Fibroblast of lung (primary cell): ENCODE measurements around the gene CARD19. TPM values are rescaled to one million over a fixed set of nuclear protein-coding genes. Genes with fewer than 3 reads are reported as not detected.

ENCODE experiments used
- DNase-seq, 2 donors: peaks; one replicate each; pipeline versions ENCODE4 v3.0.0 to v3.0.0-alpha.2; 2010; ENCODE audit warnings: low read depth in 2 of 2
- H2AFZ ChIP-seq: 2 replicates; pipeline ENCODE4 v1.5.1; 2012; ENCODE audit warnings: low read length, control low read depth, inconsistent platforms
- H3K27ac ChIP-seq: 2 replicates; pipeline ENCODE4 v1.5.1; 2011; ENCODE audit warnings: low read length, control low read depth; ENCODE audit not compliant: insufficient read depth
- H3K27me3 ChIP-seq: 2 replicates; pipeline ENCODE4 v1.5.1; 2011; ENCODE audit warnings: mild to moderate bottlenecking, low read length; ENCODE audit not compliant: control insufficient read depth, insufficient read depth
- H3K36me3 ChIP-seq: 2 replicates; pipeline ENCODE4 v1.5.1; 2011; ENCODE audit warnings: low read length; ENCODE audit not compliant: control insufficient read depth, insufficient read depth
- H3K4me1 ChIP-seq: 2 replicates; pipeline ENCODE4 v1.5.1; 2011; ENCODE audit warnings: low read length; ENCODE audit not compliant: control insufficient read depth, insufficient read depth; ENCODE audit errors: extremely low read depth
- H3K4me2 ChIP-seq: 2 replicates; pipeline ENCODE4 v1.5.1; 2011; ENCODE audit warnings: low read length, control low read depth; ENCODE audit not compliant: insufficient read depth; ENCODE audit errors: extremely low read depth
- H3K4me3 ChIP-seq, 4 experiments: fragments of 200-600 bp in 1 of 4; sonication (generic) in 1 of 4; replicated peaks in 1 of 4; 2 replicates each; pipeline ENCODE4 v1.5.1; 2011 to 2016; ENCODE audit warnings: low read length in 4 of 4, low read depth in 3 of 4, mild to moderate bottlenecking in 3 of 4, control low read depth in 2 of 4, inconsistent platforms in 1 of 4, mixed read lengths in 1 of 4; ENCODE audit not compliant: insufficient read depth in 1 of 4; ENCODE audit errors: control extremely low read depth in 1 of 4
- H3K79me2 ChIP-seq: 2 replicates; pipeline ENCODE4 v1.5.1; 2012; ENCODE audit warnings: mild to moderate bottlenecking, low read length, inconsistent platforms; ENCODE audit not compliant: control insufficient read depth, insufficient read depth
- H3K9ac ChIP-seq: 2 replicates; pipeline ENCODE4 v1.5.1; 2011; ENCODE audit warnings: mild to moderate bottlenecking, low read length, control low read depth; ENCODE audit not compliant: insufficient read depth
- H3K9me3 ChIP-seq: 2 replicates; pipeline ENCODE4 v1.5.1; 2012; ENCODE audit warnings: low read depth, low read length; ENCODE audit not compliant: control insufficient read depth, insufficient read depth
- H4K20me1 ChIP-seq: 2 replicates; pipeline ENCODE4 v1.5.1; 2011; ENCODE audit warnings: low read length; ENCODE audit not compliant: control insufficient read depth, insufficient read depth; ENCODE audit errors: extremely low read depth
- EZH2 ChIP-seq: IDR thresholded peaks from 2 replicates; pipeline ENCODE4 v1.5.1; 2012; ENCODE audit warnings: low read length, control low read depth, mild to moderate bottlenecking; ENCODE audit errors: missing control alignments
- polyA plus RNA-seq, 2 donors: library from polyadenylated mRNA; depleted of rRNA in 1 of 2; stranded (reverse) in 1 of 2; unstranded in 1 of 2; fragments of >200 nt; gene quantifications; 2 replicates each; pipeline ENCODE4 v1.2.1, GENCODE V29; 2011 to 2012; ENCODE audit warnings: missing spikeins in 1 of 2
- total RNA-seq: library from RNA; depleted of rRNA; stranded (reverse); fragments of >200 nt; gene quantifications from 2 replicates; pipeline ENCODE4 v1.2.1, GENCODE V29; 2014
- TF ChIP-seq, protein P1 (sequence below), 2 donors: IDR thresholded peaks in 1 of 2; conservative IDR thresholded peaks in 1 of 2; 1 replicate in 1 of 2; 2 replicates in 1 of 2; pipeline ENCODE4 v1.5.1; 2011 to 2012; ENCODE audit warnings: low read length in 2 of 2, control low read depth in 1 of 2, inconsistent platforms in 1 of 2, low read depth in 1 of 2, mild to moderate bottlenecking in 1 of 2

CARD19 gene
- total and polyA plus RNA-seq, 2 donors (not counting 1 experiment from before 2014, with no cell fraction given): 30.2 to 91.0 TPM

DNA sequence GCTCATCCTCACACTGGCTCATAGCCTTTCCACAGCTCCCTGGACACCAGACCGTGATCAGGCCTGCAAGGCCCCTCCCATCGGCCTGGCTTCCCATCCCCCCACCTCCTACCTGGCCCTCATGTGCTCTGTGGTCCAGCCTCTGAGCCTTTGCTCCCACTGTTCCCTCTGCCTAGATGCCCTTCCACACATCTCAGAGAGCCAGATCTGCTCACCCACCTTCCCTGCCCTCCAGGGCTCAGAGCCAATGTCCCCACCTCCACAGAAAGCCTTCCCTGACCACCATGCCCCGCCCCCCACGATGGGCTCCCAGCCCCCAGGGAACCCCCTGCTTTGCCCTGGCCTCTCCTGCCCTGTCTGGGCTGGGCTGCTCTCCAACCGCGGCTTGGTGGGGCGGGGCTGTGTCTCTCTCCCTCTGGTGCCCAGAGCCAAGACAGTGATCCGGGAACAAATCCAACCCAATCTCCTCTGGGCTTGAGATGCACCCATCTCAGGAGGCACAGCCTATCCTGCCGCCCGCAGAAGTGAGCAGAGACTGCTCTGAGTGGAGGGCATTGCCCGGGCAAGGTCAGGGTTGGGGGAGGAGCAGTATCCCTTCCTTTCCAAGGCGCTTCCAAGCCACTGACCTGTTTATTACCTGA is 36.4 kb downstream of the CARD19 start:
- TF ChIP-seq, protein P1, sequence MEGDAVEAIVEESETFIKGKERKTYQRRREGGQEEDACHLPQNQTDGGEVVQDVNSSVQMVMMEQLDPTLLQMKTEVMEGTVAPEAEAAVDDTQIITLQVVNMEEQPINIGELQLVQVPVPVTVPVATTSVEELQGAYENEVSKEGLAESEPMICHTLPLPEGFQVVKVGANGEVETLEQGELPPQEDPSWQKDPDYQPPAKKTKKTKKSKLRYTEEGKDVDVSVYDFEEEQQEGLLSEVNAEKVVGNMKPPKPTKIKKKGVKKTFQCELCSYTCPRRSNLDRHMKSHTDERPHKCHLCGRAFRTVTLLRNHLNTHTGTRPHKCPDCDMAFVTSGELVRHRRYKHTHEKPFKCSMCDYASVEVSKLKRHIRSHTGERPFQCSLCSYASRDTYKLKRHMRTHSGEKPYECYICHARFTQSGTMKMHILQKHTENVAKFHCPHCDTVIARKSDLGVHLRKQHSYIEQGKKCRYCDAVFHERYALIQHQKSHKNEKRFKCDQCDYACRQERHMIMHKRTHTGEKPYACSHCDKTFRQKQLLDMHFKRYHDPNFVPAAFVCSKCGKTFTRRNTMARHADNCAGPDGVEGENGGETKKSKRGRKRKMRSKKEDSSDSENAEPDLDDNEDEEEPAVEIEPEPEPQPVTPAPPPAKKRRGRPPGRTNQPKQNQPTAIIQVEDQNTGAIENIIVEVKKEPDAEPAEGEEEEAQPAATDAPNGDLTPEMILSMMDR (conservative IDR thresholded peaks at IDR 0.05 in 1 of 2, IDR thresholded peaks at IDR 0.05 in 1 of 2; ENCODE audit: low read depth in 1 of 2, low read length in 2 of 2): no peak
- TF ChIP-seq EZH2: no peak
- Histone ChIP-seq H3K4me1 (peaks cover 17% of the 10 kb centered on the region), H3K27ac (peak overlapping the region; percentile 88), H3K27me3 (no peaks in the 10 kb centered on the region), H3K4me2 (peak overlapping the region; percentile 76), H3K4me3 (peak overlapping the region; percentile 57 to 83 (median 77)), H2AFZ (no peak overlapping the region), H3K36me3 (no peaks in the 10 kb centered on the region), H3K9ac (no peak overlapping the region), H3K9me3 (no peaks in the 10 kb centered on the region), H3K79me2 (peaks cover 2% of the 10 kb centered on the region), H4K20me1 (no peaks in the 10 kb centered on the region)
- peak; percentile 64 to 70 for DNase-seq

DNA sequence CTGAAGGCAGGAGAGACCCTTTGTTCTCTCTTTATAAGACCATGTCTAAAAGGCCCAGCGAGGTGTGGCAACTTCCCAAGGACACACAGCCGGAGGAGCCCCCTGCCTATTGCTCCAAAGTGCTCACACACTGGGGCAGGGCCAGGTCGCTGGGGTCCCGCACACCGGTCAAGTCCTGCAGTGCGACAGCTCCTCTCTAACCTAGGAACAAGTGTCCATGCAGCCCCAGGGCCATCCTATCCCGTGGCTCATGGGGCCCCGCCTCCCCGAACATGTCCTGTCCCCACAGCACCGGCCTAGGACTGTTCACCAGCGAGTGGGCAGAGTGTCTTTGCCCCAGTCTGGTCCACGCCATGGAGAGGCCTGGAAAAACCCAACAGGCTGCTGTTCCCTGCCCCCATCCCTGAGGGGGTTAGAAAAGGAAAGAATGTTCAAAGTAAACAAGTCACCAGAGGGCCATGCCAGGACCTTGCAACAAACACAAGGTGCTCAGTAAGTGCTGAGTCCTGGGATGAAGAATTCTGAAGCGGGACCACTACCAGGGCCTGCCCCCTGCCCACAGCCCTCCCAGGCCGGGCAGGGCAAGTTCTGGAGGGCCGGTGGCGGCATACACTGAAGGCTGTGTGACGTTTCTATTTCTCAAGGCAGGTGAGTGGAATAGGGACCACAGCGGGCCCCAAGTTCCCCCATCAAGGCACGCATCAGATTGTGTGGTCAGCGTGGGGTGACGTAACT is 37.1 kb downstream of the CARD19 start:
- Histone ChIP-seq H3K4me2 (peak overlapping the region; percentile 76), H3K27ac (peak overlapping the region; percentile 88), H3K9ac (peak overlapping the region; percentile 92), H4K20me1 (no peaks in the 10 kb centered on the region), H3K27me3 (no peaks in the 10 kb centered on the region), H3K79me2 (peaks cover 2% of the 10 kb centered on the region), H3K36me3 (no peaks in the 10 kb centered on the region), H3K4me1 (peaks cover 17% of the 10 kb centered on the region), H2AFZ (peak overlapping the region; percentile 14), H3K4me3 (peak overlapping the region; percentile 57 to 83 (median 77)), H3K9me3 (no peaks in the 10 kb centered on the region)
- TF ChIP-seq EZH2: no peak
- TF ChIP-seq, protein P1 (conservative IDR thresholded peaks at IDR 0.05 in 1 of 2, IDR thresholded peaks at IDR 0.05 in 1 of 2; ENCODE audit: low read depth in 1 of 2, low read length in 2 of 2): no peak
- DNase-seq: peak in 1 of 2 donors; percentile 32

- H3K27me3 ChIP-seq: no peaks in the 10 kb centered on the region
- peak overlapping the region; percentile 88 for H3K27ac ChIP-seq
- no peaks in the 10 kb centered on the region for H3K36me3 ChIP-seq
- H2AFZ ChIP-seq: peak overlapping the region; percentile 74
- no peaks in the 10 kb centered on the region for H4K20me1 ChIP-seq
- TF ChIP-seq, protein P1 (conservative IDR thresholded peaks at IDR 0.05 in 1 of 2, IDR thresholded peaks at IDR 0.05 in 1 of 2; ENCODE audit: low read depth in 1 of 2, low read length in 2 of 2): no peak
- TF ChIP-seq EZH2: no peak
- H3K4me2 ChIP-seq: peak overlapping the region; percentile 76
- H3K9ac ChIP-seq: peak overlapping the region; percentile 92
- no peaks in the 10 kb centered on the region for H3K9me3 ChIP-seq
- peak; percentile 83 to 89 for DNase-seq
- H3K4me1 ChIP-seq: peaks cover 17% of the 10 kb centered on the region
- peak overlapping the region; percentile 57 to 83 (median 77) for H3K4me3 ChIP-seq
- H3K79me2 ChIP-seq: peaks cover 2% of the 10 kb centered on the region
Observed at GRCh38 chr9:93133681-93134014, 37.6 kb downstream of the CARD19 start.
